ENCODE data around the gene DNAH2.

The DNAH2 gene

DNA sequence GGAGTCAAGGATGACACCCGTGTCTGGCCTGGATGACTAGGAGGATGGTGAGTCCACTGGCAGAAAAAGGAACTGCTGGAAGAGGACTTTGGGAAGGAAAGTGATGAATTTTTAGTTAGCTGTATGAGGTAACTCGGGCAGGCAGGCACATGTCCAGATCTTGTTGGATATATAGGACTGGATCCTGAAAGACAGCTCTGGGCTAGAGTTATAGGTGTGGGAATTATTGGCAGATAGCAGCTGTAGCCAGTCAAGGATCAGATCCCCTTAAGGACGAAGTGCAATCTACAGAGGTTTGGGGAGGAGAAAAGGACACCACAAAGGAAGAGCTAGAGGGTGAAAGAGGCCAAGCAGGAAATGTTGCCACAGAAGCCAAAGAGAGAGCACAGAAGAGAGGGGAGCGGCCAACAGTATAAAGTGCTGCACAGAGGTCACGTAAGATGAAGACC, 150.4 kb downstream of the DNAH2 start:
- H3K27ac ChIP-seq = no peak overlapping the region
- no peak overlapping the region for H3K4me3 ChIP-seq
- no peak for TF ChIP-seq FOXP2 (optimal IDR thresholded peaks at IDR 0.05; ENCODE audit: control extremely low read depth, extremely low read length, insufficient read depth)
- no peak for TF ChIP-seq EZH2 (IDR thresholded peaks at IDR 0.05)
- no peak for TF ChIP-seq POLR2AphosphoS5 (IDR thresholded peaks at IDR 0.05; ENCODE audit: borderline replicate concordance, low read depth, low read length)
- DNase-seq (ENCODE audit: low read depth, low spot score) = no peak
- H3K36me3 ChIP-seq (ENCODE audit: insufficient read depth, low read length) = no peaks in the 10 kb centered on the region; the same call in 1 of the 2 replicates
- H3K9me3 ChIP-seq (ENCODE audit: low read depth, low read length) = no peaks in the 10 kb centered on the region
- no peak overlapping the region for H3K9ac ChIP-seq (ENCODE audit: insufficient read length)

DNA sequence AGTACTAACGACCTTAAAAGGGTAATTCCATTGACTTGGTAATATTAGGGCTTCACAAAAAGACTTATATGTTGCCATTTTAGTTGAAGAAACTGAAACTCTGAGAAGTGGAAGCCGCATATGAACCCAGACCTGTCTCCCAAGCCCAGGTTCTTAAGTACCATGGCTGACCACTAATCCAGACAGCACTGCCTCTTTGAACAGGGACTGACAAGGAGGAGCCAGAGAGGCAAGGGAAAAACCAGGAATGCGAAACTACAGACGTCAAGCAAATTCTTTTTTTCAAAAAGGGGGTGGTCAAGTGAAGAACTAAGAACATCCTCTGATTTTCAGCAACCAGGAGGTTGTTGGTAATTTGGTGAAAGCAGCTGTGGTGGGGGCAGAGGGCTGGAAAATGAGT, 155.5 kb downstream of the DNAH2 start:
- Histone ChIP-seq H3K4me3 (no peak overlapping the region), H3K36me3 (ENCODE audit: insufficient read depth, low read length) (0 out of 2 replicates have a peak, but pooled peaks cover 2% of the 10 kb centered on the region), H3K27ac (no peak overlapping the region), H3K9ac (ENCODE audit: insufficient read length) (no peak overlapping the region), H3K9me3 (ENCODE audit: low read depth, low read length) (no peaks in the 10 kb centered on the region)
- TF ChIP-seq FOXP2 (optimal IDR thresholded peaks at IDR 0.05; ENCODE audit: control extremely low read depth, extremely low read length, insufficient read depth) (no peak), POLR2AphosphoS5 (IDR thresholded peaks at IDR 0.05; ENCODE audit: borderline replicate concordance, low read depth, low read length) (no peak), EZH2 (IDR thresholded peaks at IDR 0.05) (no peak)
- no peak for DNase-seq (ENCODE audit: low read depth, low spot score)

DNA sequence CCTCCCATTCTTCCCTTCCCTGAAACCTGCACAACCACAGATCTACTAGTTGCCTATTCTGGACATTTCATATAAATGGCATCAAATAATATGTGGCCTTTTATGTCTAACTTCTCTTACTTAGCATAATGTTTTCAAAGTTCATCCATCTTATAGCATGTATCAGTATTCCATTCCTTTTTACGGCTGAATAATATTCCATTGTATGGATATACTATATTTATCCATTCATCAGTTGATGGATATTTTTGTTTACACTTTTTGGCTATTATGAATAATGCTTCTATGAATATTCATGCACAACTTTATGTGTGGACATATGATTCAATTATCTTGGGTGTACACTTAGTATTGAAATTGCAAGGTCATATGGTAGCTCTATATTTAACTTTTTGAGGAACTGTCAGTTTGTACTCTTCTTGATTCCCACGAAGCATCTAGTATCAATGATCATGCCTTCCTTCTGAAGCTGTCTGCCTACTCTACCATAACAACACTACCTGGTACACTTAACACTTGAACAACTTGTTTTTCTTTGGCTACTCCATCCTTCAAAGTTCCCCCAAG, 158.3 kb downstream of the DNAH2 start:
- Histone ChIP-seq H3K9ac (ENCODE audit: insufficient read length) (no peak overlapping the region), H3K9me3 (ENCODE audit: low read depth, low read length) (no peaks in the 10 kb centered on the region), H3K4me3 (no peak overlapping the region), H3K36me3 (ENCODE audit: insufficient read depth, low read length) (peaks cover 11% of the 10 kb centered on the region; the same call in 1 of the 2 replicates), H3K27ac (no peak overlapping the region)
- DNase-seq (ENCODE audit: low read depth, low spot score) = no peak
- TF ChIP-seq EZH2 (IDR thresholded peaks at IDR 0.05) = no peak
- no peak for TF ChIP-seq FOXP2 (optimal IDR thresholded peaks at IDR 0.05; ENCODE audit: control extremely low read depth, extremely low read length, insufficient read depth)
- no peak for TF ChIP-seq POLR2AphosphoS5 (IDR thresholded peaks at IDR 0.05; ENCODE audit: borderline replicate concordance, low read depth, low read length)

DNA sequence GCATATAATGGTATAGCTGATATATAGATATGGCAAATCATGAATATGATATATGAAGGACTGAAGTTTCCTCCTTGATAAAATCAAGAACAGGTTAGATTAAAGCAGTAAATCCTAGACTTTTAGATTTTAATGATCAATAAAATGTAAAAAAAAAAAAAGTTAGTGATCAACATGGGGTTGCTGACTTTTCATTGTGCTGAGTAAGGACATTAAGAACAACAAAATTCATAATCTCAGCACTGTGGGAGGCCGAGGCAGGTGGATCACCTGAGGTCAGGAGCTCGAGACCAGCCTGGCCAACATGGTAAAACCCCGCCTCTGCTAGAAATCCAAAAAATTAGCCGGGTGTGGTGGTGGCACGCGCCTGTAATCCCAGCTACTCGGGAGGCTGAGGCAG, 160.7 kb downstream of the DNAH2 start:
- DNase-seq (ENCODE audit: low read depth, low spot score) = no peak
- H3K9ac ChIP-seq (ENCODE audit: insufficient read length) = no peak overlapping the region
- H3K4me3 ChIP-seq = no peak overlapping the region
- no peak overlapping the region for H3K27ac ChIP-seq
- TF ChIP-seq EZH2 (IDR thresholded peaks at IDR 0.05) (no peak), FOXP2 (optimal IDR thresholded peaks at IDR 0.05; ENCODE audit: control extremely low read depth, extremely low read length, insufficient read depth) (no peak), POLR2AphosphoS5 (IDR thresholded peaks at IDR 0.05; ENCODE audit: borderline replicate concordance, low read depth, low read length) (no peak)
- H3K9me3 ChIP-seq (ENCODE audit: low read depth, low read length) = no peaks in the 10 kb centered on the region
- peaks cover 11% of the 10 kb centered on the region; the same call in 1 of the 2 replicates for H3K36me3 ChIP-seq (ENCODE audit: insufficient read depth, low read length)

DNA sequence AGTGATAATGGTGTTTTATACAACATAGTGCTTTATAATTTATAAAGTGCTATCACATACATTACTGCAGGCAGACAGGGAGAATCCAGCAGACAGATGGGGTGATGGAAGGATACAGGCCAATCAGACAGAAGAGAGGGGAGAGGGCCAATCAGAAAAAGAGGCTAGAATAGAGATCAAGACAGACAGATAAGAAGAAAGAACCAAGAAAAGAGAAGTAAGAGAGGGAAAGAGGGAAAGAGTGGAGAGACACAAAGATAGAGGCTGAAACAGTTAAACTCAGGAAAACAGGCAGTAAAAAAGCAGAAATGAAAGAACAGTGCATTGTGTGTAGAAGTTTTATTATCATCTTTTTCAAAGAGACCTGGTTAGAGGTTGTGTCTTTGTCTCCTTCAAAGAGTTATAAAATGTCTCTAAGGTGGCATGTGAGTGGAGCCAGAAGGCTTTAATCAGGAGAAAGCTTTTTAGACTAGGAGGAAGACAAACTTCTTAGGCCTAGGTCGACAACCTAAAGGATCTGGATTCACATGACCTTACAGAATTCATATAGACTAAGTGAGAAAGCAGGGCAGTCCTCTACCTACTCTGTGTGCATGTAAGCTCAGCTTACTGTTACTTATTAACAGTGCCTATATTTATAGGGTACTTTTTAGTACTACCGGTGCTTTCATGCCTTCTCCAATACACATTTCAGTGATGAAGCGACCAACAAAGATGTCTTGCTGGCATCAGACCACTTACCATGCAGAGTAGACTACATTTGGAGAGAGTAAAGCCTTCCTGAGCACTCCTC, 162.7 kb downstream of the DNAH2 start:
- H3K9me3 ChIP-seq (ENCODE audit: low read depth, low read length) = no peaks in the 10 kb centered on the region
- H3K36me3 ChIP-seq (ENCODE audit: insufficient read depth, low read length) = peaks cover 11% of the 10 kb centered on the region; the same call in 1 of the 2 replicates
- peak overlapping the region; percentile 19 for H3K9ac ChIP-seq (ENCODE audit: insufficient read length)
- no peak for DNase-seq (ENCODE audit: low read depth, low spot score)
- TF ChIP-seq EZH2 (IDR thresholded peaks at IDR 0.05) (no peak), POLR2AphosphoS5 (IDR thresholded peaks at IDR 0.05; ENCODE audit: borderline replicate concordance, low read depth, low read length) (no peak), FOXP2 (optimal IDR thresholded peaks at IDR 0.05; ENCODE audit: control extremely low read depth, extremely low read length, insufficient read depth) (no peak)
- no peak overlapping the region for H3K27ac ChIP-seq
- H3K4me3 ChIP-seq = no peak overlapping the region

DNA sequence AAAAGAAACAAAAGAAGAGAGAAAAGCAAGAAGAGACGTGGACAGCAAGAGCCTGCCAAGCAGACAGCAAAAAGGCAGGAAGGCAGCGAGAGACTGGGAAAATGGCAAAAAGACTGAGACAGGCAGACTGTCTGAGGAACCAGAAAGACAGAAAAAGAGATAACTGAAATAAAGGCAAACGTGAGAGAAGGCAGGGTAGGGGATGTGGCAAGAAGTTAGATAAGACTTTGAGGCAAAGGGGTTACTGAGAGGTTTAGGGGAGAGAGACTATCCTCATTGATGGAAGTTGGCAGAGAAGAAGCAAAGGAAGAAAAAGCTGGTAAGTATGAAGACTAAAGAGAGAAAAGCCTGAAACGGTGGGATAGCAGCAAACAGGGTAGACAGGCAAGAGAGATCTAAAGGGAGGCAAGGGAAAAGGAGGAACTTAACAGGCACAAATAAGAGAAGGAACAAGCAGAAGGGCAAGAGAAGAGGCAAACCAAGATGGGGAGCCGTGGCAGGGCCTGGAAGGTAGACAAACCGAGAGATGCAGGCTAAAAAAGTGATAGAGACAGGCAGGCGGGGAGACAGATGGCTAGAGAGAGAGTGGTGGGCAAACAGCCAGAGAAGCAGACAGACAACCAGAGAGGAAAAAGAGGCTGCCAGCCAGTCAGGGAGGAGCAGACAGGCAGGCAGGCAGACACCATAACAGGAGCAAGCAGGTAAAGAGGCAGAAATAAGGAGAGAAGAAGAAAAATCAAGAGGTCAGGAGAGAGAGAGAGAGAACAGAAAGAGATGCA, 163.9 kb downstream of the DNAH2 start:
- no peak overlapping the region for H3K27ac ChIP-seq
- H3K9me3 ChIP-seq (ENCODE audit: low read depth, low read length) = no peaks in the 10 kb centered on the region
- no peak for DNase-seq (ENCODE audit: low read depth, low spot score)
- H3K36me3 ChIP-seq (ENCODE audit: insufficient read depth, low read length) = peaks cover 9% of the 10 kb centered on the region; the same call in 1 of the 2 replicates
- peak overlapping the region; percentile 29 for H3K9ac ChIP-seq (ENCODE audit: insufficient read length)
- TF ChIP-seq POLR2AphosphoS5 (IDR thresholded peaks at IDR 0.05; ENCODE audit: borderline replicate concordance, low read depth, low read length) (no peak), FOXP2 (optimal IDR thresholded peaks at IDR 0.05; ENCODE audit: control extremely low read depth, extremely low read length, insufficient read depth) (no peak), EZH2 (IDR thresholded peaks at IDR 0.05) (no peak)
- no peak overlapping the region for H3K4me3 ChIP-seq

DNA sequence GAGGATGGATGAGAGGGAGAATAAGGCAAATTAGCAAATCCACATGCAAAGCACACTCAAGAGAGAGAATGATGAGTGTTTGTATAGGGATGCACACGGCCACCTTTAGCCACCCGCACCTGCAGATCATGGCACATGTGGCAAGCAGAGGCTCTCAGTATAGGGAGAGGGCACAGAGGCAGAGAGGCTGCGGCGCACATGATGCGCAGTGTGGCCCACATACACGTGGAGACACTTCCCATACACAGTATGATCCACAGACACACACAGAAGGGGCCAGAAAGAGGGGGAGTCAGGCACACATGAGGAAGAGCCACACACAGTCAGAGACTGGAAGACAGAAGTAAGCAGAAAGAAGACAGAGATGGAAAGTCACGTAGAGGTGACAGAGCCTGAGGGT, 164.5 kb downstream of the DNAH2 start:
- DNase-seq (ENCODE audit: low read depth, low spot score) = no peak
- Histone ChIP-seq H3K36me3 (ENCODE audit: insufficient read depth, low read length) (peaks cover 9% of the 10 kb centered on the region; the same call in 1 of the 2 replicates), H3K27ac (peak overlapping the region; percentile 38; the same call in 1 of the 2 replicates), H3K9me3 (ENCODE audit: low read depth, low read length) (no peaks in the 10 kb centered on the region), H3K9ac (ENCODE audit: insufficient read length) (peak overlapping the region; percentile 42), H3K4me3 (no peak overlapping the region)
- TF ChIP-seq POLR2AphosphoS5 (IDR thresholded peaks at IDR 0.05; ENCODE audit: borderline replicate concordance, low read depth, low read length) (no peak), EZH2 (IDR thresholded peaks at IDR 0.05) (no peak), FOXP2 (optimal IDR thresholded peaks at IDR 0.05; ENCODE audit: control extremely low read depth, extremely low read length, insufficient read depth) (no peak)

DNA sequence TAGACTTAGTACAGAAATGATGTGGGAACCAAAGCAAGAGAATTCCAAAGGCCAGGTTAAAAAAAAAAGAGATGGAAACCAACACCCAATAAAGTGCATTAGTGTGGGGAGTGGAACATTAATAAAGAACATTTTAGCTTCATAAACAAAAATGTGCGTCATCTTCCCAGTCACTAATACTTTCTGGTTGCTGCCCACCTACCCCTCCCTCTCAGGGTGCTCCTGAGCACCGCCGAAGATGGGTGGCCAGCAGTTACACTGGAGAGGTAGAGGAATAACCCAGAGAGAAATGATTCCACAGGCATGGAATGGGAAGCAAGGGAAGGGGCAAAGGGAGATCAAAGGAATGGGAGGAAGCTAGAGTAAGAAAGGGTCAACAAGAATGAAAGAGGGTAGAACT, 165.1 kb downstream of the DNAH2 start:
- no peak overlapping the region; the same call in 1 of the 2 replicates for H3K4me3 ChIP-seq
- no peaks in the 10 kb centered on the region for H3K9me3 ChIP-seq (ENCODE audit: low read depth, low read length)
- no peak for TF ChIP-seq POLR2AphosphoS5 (IDR thresholded peaks at IDR 0.05; ENCODE audit: borderline replicate concordance, low read depth, low read length)
- TF ChIP-seq EZH2 (IDR thresholded peaks at IDR 0.05) = no peak
- TF ChIP-seq FOXP2 (optimal IDR thresholded peaks at IDR 0.05; ENCODE audit: control extremely low read depth, extremely low read length, insufficient read depth) = no peak
- no peak for DNase-seq (ENCODE audit: low read depth, low spot score)
- no peak overlapping the region for H3K9ac ChIP-seq (ENCODE audit: insufficient read length)
- peak overlapping the region; percentile 99 for H3K27ac ChIP-seq
- H3K36me3 ChIP-seq (ENCODE audit: insufficient read depth, low read length) = peaks cover 9% of the 10 kb centered on the region; the same call in 1 of the 2 replicates

Measured in SK-N-MC (cell line).